Activated naive CD4-positive, alpha-beta T cell treated with anti-CD3 and anti-CD28 coated beads for 36 hours (primary cell): ENCODE results near the gene PATJ. TPM values are rescaled to one million over a fixed set of nuclear protein-coding genes. Genes with fewer than 3 reads are reported as not detected.

ENCODE experiments used
- CTCF ChIA-PET: fragments of 350-600 bp; sonication (Branson Sonifier 250); formaldehyde crosslinking; loops from one replicate; lab custom pipeline; 2021; ENCODE audit warnings: antibody characterized with exemption; lab: Charles Lee
- DNase-seq: peaks from one replicate; pipeline ENCODE4 v3.0.0-alpha.2; 2020
- H3K27ac Mint-ChIP-seq: one replicate; pipeline ENCODE4 v1.8.0; 2021; ENCODE audit warnings: mild to moderate bottlenecking, mixed read lengths
- H3K27me3 Mint-ChIP-seq: one replicate; pipeline ENCODE4 v1.8.0; 2021; ENCODE audit warnings: low read depth, mixed read lengths
- H3K36me3 Mint-ChIP-seq: one replicate; pipeline ENCODE4 v1.8.0; 2021; ENCODE audit warnings: low read depth, mixed read lengths
- H3K4me1 Mint-ChIP-seq: one replicate; pipeline ENCODE4 v1.8.0; 2021; ENCODE audit warnings: low read depth, mixed read lengths
- H3K4me3 Mint-ChIP-seq: one replicate; pipeline ENCODE4 v1.8.0; 2021; ENCODE audit warnings: mild to moderate bottlenecking, moderate library complexity, mixed read lengths
- H3K9me3 Mint-ChIP-seq: one replicate; pipeline ENCODE4 v1.8.0; 2021; ENCODE audit warnings: mixed read lengths
- intact Hi-C: fragments of 100-400 bp; cut with micrococcal nuclease; formaldehyde crosslinking; loops from one replicate; pipeline ENCODE4 v1.15.1; 2023
- total RNA-seq, 2 experiments: library from RNA; stranded (reverse); gene quantifications; one replicate each; pipeline ENCODE4 v1.2.3, GENCODE V29; 2021

Gene PATJ
- total RNA-seq, 2 experiments from 2014 or later: 13.3 to 13.5 TPM

DNA sequence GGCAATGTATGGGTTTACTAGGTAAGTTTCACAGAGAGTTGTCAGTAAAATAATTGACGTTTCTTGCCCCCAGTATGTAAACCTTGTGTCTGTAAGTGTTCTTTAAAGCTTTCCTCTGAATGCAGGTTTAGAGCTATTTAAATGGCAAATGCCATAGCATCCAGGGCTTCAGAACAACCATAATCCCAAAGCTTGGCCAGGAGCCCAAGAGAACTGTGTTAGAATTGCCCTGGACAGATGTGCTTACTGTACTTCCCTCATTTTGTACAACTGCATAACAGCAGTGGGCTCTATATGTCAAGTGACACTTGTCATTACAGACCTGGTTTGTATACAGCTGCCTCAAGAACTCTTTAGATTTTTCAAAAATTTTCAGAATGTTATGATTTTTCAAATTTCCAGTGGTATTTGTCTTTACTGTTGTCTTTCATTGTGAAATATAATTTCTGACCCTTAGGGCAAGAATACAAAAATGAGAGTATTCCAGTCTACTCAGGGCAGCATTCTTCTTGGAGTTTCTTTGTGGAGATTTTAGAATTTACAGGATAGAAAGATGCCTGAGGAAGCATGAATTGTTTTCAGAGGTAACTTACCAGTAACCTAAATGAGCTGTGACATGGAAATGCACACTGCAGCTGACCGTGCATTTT, 315.5 kb downstream of the PATJ start:
- intact Hi-C loops: no loop called here
- Mint-ChIP-seq H3K4me3 (no peak overlapping the region), H3K36me3 (peaks cover 15% of the 10 kb centered on the region), H3K27ac (no peak overlapping the region), H3K27me3 (no peaks in the 10 kb centered on the region), H3K9me3 (no peaks in the 10 kb centered on the region), H3K4me1 (no peaks in the 10 kb centered on the region)
- CTCF ChIA-PET: interaction anchor here (1.0 kb wide), 1 partner anchor 25 kb away, joined by 3 read pairs; no protein-coding TSS in a partner anchor
- DNase-seq: no peak

DNA sequence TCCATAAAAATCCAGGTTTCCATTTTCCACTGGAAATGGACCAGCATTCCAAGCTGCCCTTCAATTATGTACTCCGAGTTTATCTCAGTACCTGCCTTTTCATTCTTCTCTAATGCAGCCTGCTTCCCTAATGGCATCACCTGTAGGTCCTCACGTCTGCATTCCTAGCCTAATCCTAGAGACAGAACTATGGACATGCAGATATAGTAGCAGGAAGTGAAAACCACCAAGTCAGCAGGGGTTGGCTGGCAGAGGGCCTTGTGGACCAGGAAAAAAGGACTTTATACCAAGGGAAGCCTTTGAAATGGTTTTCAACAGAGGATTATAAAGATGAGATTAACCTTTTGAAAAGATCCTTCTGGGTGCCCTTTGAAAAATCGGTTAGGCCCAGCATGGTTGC, 316.7 kb downstream of the PATJ start:
- Mint-ChIP-seq H3K4me1 (no peaks in the 10 kb centered on the region), H3K4me3 (no peak overlapping the region), H3K27ac (no peak overlapping the region), H3K36me3 (peaks cover 15% of the 10 kb centered on the region), H3K9me3 (no peaks in the 10 kb centered on the region), H3K27me3 (no peaks in the 10 kb centered on the region)
- no peak for DNase-seq
- intact Hi-C loops: no loop called here
- CTCF ChIA-PET: no interaction called here

DNA sequence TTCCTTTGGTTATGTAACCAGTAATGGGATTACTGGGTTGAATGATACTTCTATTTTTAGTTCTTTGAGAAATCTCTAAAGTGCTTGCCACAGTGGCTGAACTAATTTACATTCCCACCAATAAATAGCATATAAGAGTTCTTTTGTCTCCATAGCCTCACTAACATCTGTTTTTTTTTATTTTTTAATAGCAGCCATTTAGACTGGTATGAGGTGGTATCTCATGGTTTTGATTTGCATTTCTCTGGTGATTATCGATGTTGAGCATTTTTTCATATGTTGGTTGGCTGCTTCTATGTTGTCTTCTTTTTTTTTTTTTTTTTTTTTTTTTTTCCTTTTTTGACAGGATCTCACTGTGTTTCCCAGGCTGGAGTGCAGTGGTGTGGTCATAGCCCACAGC, 319.8 kb downstream of the PATJ start:
- Mint-ChIP-seq H3K36me3 (peaks cover 30% of the 10 kb centered on the region), H3K27ac (no peak overlapping the region), H3K4me1 (no peaks in the 10 kb centered on the region), H3K4me3 (no peak overlapping the region), H3K9me3 (peaks cover 2% of the 10 kb centered on the region), H3K27me3 (no peaks in the 10 kb centered on the region)
- no peak for DNase-seq
- intact Hi-C loops: no loop called here
- CTCF ChIA-PET: interaction anchor here (0.6 kb wide), 1 partner anchor 446 kb away, joined by 3 read pairs; no protein-coding TSS in a partner anchor

DNA sequence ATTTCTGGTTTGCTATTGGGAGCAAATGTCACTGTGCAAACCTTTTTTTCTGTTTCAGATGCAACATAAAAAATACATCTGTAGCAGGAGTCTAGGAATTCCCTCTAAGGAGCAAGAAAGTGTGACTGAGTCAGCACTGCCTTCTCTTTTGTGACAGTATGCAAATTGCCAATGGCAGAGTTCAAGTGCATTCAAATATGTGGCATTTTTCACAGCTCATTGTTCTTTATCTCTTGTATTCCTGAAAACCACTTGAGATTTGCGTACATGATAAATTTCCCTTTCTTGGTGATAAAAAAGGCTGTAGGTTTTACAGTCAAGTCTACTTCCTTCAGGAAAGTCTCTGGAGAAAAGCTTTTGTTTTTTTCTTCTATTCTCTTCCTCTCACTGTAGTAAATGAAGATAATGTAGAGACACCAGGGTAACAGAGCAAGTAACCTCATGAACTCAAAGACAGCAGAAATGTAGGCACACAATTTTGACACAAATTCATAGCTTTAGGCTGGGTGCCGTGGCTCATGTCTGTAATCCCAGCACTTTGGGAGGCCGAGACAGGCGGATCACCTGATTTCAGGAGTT, 322.6 kb downstream of the PATJ start:
- Mint-ChIP-seq H3K27me3 (no peaks in the 10 kb centered on the region), H3K36me3 (peaks cover 31% of the 10 kb centered on the region), H3K9me3 (peaks cover 2% of the 10 kb centered on the region), H3K4me3 (no peak overlapping the region), H3K27ac (no peak overlapping the region), H3K4me1 (no peaks in the 10 kb centered on the region)
- CTCF ChIA-PET: interaction anchor here (0.6 to 0.7 kb wide), 3 partner anchors 79 to 1639 kb away, joined by 3 to 4 read pairs (median 3); no protein-coding TSS in a partner anchor
- no peak for DNase-seq
- intact Hi-C loops: no loop called here

DNA sequence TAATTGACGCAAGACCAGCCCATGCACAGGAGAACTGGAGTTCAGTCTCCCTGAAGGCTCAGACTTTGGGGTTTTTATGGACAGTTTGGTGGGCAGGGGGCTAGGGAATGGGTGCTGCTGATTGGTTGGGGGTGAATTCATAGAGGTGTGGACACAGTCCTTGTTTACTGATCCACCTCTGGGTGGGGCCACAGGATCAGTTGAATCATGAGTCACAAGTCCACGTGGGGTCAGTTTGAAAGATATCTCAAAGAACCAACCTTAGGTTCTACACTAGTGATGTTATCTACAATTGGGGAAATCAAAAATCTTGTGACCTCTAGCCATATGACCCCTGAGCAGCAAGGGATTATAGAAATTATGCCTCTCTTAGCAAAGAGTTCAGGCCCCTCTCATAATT, 324.4 kb downstream of the PATJ start:
- peaks cover 2% of the 10 kb centered on the region for H3K9me3 Mint-ChIP-seq
- CTCF ChIA-PET: no interaction called here
- peaks cover 24% of the 10 kb centered on the region for H3K36me3 Mint-ChIP-seq
- H3K4me3 Mint-ChIP-seq: no peak overlapping the region
- H3K4me1 Mint-ChIP-seq: no peaks in the 10 kb centered on the region
- H3K27me3 Mint-ChIP-seq: no peaks in the 10 kb centered on the region
- DNase-seq: no peak
- intact Hi-C loops: no loop called here
- no peak overlapping the region for H3K27ac Mint-ChIP-seq

DNA sequence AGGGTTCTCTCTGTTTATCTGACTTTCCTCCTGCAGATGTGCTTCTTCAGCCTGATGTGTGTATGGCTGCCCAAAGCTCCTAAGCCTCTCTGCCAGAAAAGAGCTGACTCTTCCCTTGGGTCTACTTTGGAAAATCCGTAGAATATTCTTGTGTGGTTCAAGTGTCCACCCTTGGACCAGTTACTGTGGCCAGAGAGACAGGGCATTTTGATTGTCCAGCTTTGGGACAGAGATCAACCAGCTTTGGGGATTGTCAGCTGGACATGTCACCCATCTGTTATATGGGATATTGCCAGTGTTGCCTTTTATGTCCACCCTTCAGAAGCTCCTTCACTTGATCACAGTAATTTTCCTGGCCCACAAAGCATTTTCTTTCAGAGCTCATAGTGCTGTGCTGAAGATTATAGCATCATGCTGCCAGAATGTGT, 326.1 kb downstream of the PATJ start:
- Mint-ChIP-seq H3K27ac (no peak overlapping the region), H3K9me3 (peaks cover 2% of the 10 kb centered on the region), H3K4me1 (no peaks in the 10 kb centered on the region), H3K36me3 (peaks cover 24% of the 10 kb centered on the region), H3K4me3 (no peak overlapping the region), H3K27me3 (no peaks in the 10 kb centered on the region)
- DNase-seq: no peak
- CTCF ChIA-PET: interaction anchor here (0.6 to 1.0 kb wide), 2 partner anchors 9 to 14 kb away, joined by 3 to 4 read pairs; no protein-coding TSS in a partner anchor
- intact Hi-C loops: no loop called here

DNA sequence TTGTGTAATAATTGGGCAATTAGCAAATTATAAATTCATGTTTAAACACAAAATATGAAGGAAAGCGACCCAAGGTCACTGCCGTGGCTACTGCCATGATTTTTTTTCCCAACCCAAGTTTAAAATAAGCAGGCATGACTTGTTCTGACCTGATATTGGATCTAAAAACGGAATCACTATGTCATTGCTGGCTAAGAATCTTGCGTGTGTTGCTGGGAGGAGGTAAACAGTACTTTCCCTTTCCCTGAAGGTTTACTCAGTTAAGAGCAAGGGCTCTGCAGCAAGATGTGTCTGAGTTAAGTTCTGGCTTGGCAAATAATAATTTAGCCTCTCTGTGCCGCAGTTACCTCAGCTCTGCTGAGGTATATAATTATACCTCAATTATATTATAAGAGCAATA, 326.7 kb downstream of the PATJ start:
- intact Hi-C loops: no loop called here

DNA sequence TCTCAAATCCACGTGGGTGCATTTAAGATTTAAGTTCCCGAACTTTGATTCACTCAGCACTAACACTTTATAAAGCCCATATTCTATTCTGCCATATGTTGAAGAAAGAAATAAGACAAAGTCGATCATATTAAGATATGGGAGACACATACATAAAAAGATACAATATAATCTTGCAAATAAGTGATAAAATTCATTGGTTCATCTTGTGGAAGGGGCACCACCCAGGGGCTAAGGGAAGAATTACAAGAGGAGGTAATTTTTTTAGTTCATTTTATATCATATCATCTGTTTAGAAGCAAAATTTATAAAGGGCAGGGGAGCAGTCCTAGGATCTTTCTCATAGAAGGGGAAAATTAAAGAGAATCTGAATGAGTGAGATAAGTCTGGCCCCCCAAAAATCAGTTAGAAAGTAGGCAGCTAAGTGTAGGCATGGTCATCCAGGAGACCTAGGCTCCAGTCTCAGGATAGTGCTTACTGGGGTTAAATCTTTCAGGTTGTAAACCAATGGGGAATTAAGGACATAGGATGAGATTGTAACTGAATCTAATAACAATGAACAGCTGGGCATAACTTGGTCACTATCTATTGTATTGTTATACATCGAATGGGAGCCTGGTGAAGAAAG, 328.2 kb downstream of the PATJ start:
- peaks cover 2% of the 10 kb centered on the region for H3K9me3 Mint-ChIP-seq
- H3K4me3 Mint-ChIP-seq: no peak overlapping the region
- H3K36me3 Mint-ChIP-seq: peaks cover 15% of the 10 kb centered on the region
- no peaks in the 10 kb centered on the region for H3K27me3 Mint-ChIP-seq
- H3K27ac Mint-ChIP-seq: no peak overlapping the region
- H3K4me1 Mint-ChIP-seq: no peaks in the 10 kb centered on the region
- intact Hi-C loops: no loop called here
- peak; percentile 28 for DNase-seq
- CTCF ChIA-PET: no interaction called here

More for the DNA sequence above, 326.7 kb downstream of the PATJ start:
- H3K4me1 Mint-ChIP-seq: no peaks in the 10 kb centered on the region
- H3K9me3 Mint-ChIP-seq: peaks cover 2% of the 10 kb centered on the region
- no peak overlapping the region for H3K27ac Mint-ChIP-seq
- peaks cover 20% of the 10 kb centered on the region for H3K36me3 Mint-ChIP-seq
- no peaks in the 10 kb centered on the region for H3K27me3 Mint-ChIP-seq
- CTCF ChIA-PET: interaction anchor here (0.6 to 1.0 kb wide), 2 partner anchors 9 to 13 kb away, joined by 3 to 4 read pairs; no protein-coding TSS in a partner anchor
- no peak for DNase-seq
- H3K4me3 Mint-ChIP-seq: no peak overlapping the region

DNA sequence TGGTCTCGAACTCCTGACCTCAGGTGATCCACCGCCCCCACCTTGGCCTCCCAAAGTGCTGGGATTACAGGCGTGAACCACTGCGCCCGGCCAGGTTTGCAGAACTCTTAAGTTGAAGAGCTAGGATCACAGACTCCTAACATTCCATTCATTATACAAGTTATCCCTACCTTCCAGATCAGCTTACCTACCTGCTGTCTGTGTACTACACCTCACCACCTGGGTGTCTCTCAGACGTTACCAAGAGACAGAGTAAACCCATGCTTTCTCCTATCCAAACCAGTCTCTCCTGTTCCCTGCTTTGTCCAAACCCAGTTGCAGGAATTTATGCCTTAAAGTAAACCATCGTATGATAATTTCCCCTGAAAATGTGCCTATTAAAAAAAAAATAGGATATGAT, 329.4 kb downstream of the PATJ start:
- no peak overlapping the region for H3K27ac Mint-ChIP-seq
- peaks cover 6% of the 10 kb centered on the region for H3K36me3 Mint-ChIP-seq
- no peaks in the 10 kb centered on the region for H3K4me1 Mint-ChIP-seq
- intact Hi-C loops: no loop called here
- H3K27me3 Mint-ChIP-seq: no peaks in the 10 kb centered on the region
- CTCF ChIA-PET: interaction anchor here (0.8 kb wide), 1 partner anchor 70 kb away, joined by 3 read pairs; no protein-coding TSS in a partner anchor
- H3K4me3 Mint-ChIP-seq: no peak overlapping the region
- no peak for DNase-seq
- H3K9me3 Mint-ChIP-seq: peaks cover 1% of the 10 kb centered on the region

DNA sequence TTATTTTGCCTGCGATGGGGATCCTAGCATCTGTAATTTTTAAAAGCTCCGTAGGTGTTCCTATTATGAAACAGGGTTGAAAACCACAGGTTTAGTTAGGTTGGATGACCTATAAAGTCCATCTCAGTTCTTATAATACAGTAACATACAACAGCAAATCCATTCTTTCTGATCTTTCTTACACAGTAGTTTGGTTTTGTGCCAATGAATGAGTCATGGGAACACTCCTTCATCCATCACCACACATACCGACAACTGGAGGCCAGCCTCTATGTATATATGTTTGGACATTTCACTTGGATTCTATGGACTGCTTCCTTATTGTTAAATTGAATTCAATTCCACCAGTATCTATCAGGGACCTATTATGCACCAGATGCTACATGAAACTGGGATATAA, 334.0 kb downstream of the PATJ start:
- no peaks in the 10 kb centered on the region for H3K36me3 Mint-ChIP-seq
- no peaks in the 10 kb centered on the region for H3K9me3 Mint-ChIP-seq
- no peak overlapping the region for H3K27ac Mint-ChIP-seq
- no peaks in the 10 kb centered on the region for H3K4me1 Mint-ChIP-seq
- no peak overlapping the region for H3K4me3 Mint-ChIP-seq
- no peaks in the 10 kb centered on the region for H3K27me3 Mint-ChIP-seq
- intact Hi-C loops: no loop called here
- CTCF ChIA-PET: no interaction called here
- DNase-seq: no peak

DNA sequence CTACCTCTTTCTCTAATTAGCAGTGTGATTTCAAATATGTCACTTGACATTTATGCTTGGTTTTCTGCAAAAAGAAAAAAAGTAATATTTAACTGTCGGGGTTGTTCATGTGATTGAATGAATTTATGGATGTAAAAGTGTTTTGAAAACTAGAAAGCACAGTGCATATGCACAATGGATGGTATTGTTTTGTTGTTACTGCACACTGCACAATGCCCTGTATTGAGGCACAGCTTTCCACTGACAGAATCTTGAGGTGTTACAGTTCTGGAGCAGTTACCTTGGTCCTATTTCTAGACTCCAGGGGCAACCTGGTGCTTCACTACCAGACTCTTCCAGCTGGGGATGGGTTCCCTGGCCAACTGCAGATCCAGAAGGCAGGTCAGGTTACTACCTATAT, 335.5 kb downstream of the PATJ start:
- DNase-seq: no peak
- H3K9me3 Mint-ChIP-seq: no peaks in the 10 kb centered on the region
- H3K27ac Mint-ChIP-seq: no peak overlapping the region
- intact Hi-C loops: no loop called here
- H3K4me1 Mint-ChIP-seq: no peaks in the 10 kb centered on the region
- no peaks in the 10 kb centered on the region for H3K27me3 Mint-ChIP-seq
- no peak overlapping the region for H3K4me3 Mint-ChIP-seq
- CTCF ChIA-PET: interaction anchor here (0.6 kb wide), 2 partner anchors 9 to 175 kb away, joined by 3 to 4 read pairs; no protein-coding TSS in a partner anchor
- no peaks in the 10 kb centered on the region for H3K36me3 Mint-ChIP-seq
